A673 (cell line): ENCODE results near the gene SLC4A1.

Source experiments
- CTCF ChIP-seq: fragments of 300-800, 200-600 bp; sonication (generic); conservative IDR thresholded peaks from 2 replicates; pipeline ENCODE4 v1.5.1; 2017; ENCODE audit warnings: low read depth, mild to moderate bottlenecking, antibody characterized with exemption, low read length, moderate library complexity, mixed read lengths
- EZH2 ChIP-seq: fragments of 200-600 bp; sonication (generic); IDR thresholded peaks from 2 replicates; pipeline ENCODE4 v1.6.1; 2017; ENCODE audit warnings: borderline replicate concordance, low read depth, mild to moderate bottlenecking, mixed read lengths, antibody characterized with exemption, low read length; ENCODE audit not compliant: poor library complexity, severe bottlenecking

DNA sequence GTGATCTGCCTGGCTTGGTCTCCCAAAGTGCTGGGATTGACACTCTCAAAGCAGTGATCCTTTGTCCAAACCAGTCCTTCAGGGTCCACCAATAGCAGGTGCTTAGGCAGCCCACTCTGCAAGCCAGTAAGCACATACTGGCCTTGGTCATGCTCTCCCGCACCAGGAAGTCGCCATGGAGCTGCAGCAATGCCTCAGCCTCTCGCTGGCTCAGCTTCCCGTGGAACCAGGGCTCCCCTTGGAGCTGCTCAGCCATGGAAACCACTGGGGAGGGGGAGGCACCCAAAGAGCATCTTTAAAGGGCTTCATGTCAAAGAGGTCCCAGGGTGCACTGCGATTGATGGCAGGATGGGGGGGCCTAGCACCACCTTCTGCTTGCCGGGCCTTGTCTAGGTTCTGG lies 38.8 kb downstream of the SLC4A1 start:
- TF ChIP-seq CTCF (no peak), EZH2 (no peak)
